HG03039 (cell line): ENCODE data around the gene TRAPPC3.

ENCODE experiments used
- ATAC-seq: cut with Tn5 transposase; IDR thresholded peaks from one replicate; pipeline ENCODE4 v1.9.1; 2021; ENCODE audit warnings: mild to moderate bottlenecking, moderate library complexity; ENCODE audit not compliant: unreplicated experiment

TRAPPC3 gene

GRCh38 chr1:36088265-36088576 is 61.1 kb downstream of the TRAPPC3 start:
- ATAC-seq: no peak

- ATAC-seq: no peak
These were observed 61.8 kb downstream of the TRAPPC3 start for GRCh38 chr1:36087233-36088123.
